Upper lobe of right lung (tissue), 1 donor: ENCODE results near the gene ADCY3. TPM values are rescaled to one million over a fixed set of nuclear protein-coding genes. Genes with fewer than 3 reads are reported as not detected.

Experiments
- ATAC-seq: fragments of 200-7000 bp; cut with Tn5 transposase; one replicate; pipeline ENCODE4 v1.9.1; 2020; ENCODE audit warnings: mild to moderate bottlenecking, moderate library complexity
- DNase-seq: peaks from one replicate; pipeline ENCODE4 v3.0.0-alpha.2; 2020
- H3K27ac ChIP-seq: fragments of 200-600 bp; one replicate; pipeline ENCODE4 v1.8.0; 2022
- H3K27me3 ChIP-seq: fragments of 200-600 bp; one replicate; pipeline ENCODE4 v1.8.0; 2022; ENCODE audit warnings: mild to moderate bottlenecking
- H3K36me3 ChIP-seq: fragments of 200-600 bp; one replicate; pipeline ENCODE4 v1.8.0; 2022
- H3K4me1 ChIP-seq: fragments of 200-600 bp; one replicate; pipeline ENCODE4 v1.8.0; 2022
- H3K4me3 ChIP-seq: fragments of 200-600 bp; one replicate; pipeline ENCODE4 v1.8.0; 2022; ENCODE audit warnings: mild to moderate bottlenecking
- H3K9me3 ChIP-seq: fragments of 200-600 bp; one replicate; pipeline ENCODE4 v1.8.0; 2022
- intact Hi-C: fragments of 100-400 bp; cut with DNase I; formaldehyde crosslinking; loops from one replicate; pipeline ENCODE4 v1.11.0; 2022
- total RNA-seq: library from RNA; stranded (reverse); fragmentation: NEBNext Ultra II Directional; extraction: Animal tissue kit (Norgen Biotek cat#: 25700); gene quantifications from one replicate; pipeline ENCODE4 v1.2.1, GENCODE V29; 2021
- TF ChIP-seq, protein P1 (sequence below): fragments of 200-600 bp; IDR thresholded peaks from one replicate; pipeline ENCODE4 v1.8.0; 2022; ENCODE audit warnings: antibody characterized with exemption
- donor health status: DM: no; HTN: yes; CAD: no; lungs with severe emphysema.

The ADCY3 gene
- total RNA-seq, 1 donor from 2014 or later, result 37.0 TPM

DNA sequence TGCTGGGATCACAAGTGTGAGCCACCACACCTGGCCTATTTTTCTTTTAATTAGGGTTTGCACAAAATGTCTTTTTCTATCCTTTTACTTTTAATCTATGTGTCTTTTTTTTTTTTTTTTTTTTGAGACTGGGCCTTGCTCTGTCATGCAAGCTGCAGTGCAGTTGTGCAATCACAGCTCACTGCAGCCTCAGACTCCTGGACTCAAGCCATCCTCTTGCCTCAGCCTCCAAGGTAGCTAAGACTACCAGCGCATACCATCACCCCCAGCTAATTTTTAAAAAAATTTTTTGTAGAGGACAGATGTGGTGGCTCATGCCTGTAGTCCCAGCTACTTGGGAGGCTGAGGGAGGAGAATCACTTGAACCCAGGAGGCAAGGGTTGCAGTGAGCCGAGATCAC, 27.1 kb downstream of the ADCY3 start:
- Histone ChIP-seq H3K27ac (no peak overlapping the region), H3K36me3 (no peaks in the 10 kb centered on the region), H3K4me1 (no peaks in the 10 kb centered on the region), H3K9me3 (no peaks in the 10 kb centered on the region), H3K4me3 (no peak overlapping the region), H3K27me3 (no peaks in the 10 kb centered on the region)
- no peak for DNase-seq
- TF ChIP-seq, protein P1, sequence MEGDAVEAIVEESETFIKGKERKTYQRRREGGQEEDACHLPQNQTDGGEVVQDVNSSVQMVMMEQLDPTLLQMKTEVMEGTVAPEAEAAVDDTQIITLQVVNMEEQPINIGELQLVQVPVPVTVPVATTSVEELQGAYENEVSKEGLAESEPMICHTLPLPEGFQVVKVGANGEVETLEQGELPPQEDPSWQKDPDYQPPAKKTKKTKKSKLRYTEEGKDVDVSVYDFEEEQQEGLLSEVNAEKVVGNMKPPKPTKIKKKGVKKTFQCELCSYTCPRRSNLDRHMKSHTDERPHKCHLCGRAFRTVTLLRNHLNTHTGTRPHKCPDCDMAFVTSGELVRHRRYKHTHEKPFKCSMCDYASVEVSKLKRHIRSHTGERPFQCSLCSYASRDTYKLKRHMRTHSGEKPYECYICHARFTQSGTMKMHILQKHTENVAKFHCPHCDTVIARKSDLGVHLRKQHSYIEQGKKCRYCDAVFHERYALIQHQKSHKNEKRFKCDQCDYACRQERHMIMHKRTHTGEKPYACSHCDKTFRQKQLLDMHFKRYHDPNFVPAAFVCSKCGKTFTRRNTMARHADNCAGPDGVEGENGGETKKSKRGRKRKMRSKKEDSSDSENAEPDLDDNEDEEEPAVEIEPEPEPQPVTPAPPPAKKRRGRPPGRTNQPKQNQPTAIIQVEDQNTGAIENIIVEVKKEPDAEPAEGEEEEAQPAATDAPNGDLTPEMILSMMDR, result no peak
- intact Hi-C loops, result no loop called here
- ATAC-seq, result no peak

DNA sequence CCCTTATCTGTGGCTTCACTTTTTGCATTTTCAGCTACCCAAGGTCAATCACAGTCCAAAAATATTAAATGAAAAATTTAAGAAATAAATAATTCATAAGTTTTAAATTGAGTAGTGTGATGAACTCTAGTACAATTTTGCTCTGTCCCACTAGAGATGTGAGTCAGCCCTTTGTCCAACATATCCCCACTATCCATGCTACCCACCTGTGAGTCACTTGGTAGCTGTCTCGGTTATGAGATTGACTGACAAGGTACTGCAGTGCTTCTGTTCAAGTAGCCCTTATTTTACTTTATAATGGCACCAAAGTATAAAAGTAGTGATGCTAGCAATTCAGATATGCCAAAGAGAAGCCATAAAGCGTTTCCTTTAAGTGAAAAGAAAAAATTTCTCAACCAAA, 28.8 kb downstream of the ADCY3 start:
- no peak overlapping the region for H3K4me3 ChIP-seq
- H3K27me3 ChIP-seq, result no peaks in the 10 kb centered on the region
- H3K9me3 ChIP-seq, result no peaks in the 10 kb centered on the region
- TF ChIP-seq, protein P1, result no peak
- ATAC-seq, result no peak
- DNase-seq, result no peak
- H3K4me1 ChIP-seq, result no peaks in the 10 kb centered on the region
- no peaks in the 10 kb centered on the region for H3K36me3 ChIP-seq
- intact Hi-C loops, result no loop called here
- no peak overlapping the region for H3K27ac ChIP-seq

DNA sequence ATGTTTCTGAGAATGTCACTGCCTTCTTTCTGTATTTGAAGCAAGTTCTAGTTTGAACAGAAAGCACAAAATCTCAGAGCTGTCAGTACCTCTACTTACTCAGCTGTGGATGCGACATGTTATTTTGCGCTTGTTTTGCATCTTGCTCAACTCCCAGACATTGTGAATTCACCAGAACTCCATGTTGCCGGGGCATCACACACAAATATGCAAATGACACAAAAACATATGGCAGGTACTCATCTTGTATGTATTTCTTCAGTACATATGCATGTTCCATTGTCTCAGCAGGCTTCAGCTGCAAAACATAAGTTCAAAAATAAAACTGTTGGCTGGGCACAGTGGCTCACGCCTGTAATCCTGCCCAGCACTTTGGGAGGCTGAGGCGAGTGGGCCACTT, 30.8 kb downstream of the ADCY3 start:
- no peak for DNase-seq
- no peak overlapping the region for H3K4me3 ChIP-seq

DNA sequence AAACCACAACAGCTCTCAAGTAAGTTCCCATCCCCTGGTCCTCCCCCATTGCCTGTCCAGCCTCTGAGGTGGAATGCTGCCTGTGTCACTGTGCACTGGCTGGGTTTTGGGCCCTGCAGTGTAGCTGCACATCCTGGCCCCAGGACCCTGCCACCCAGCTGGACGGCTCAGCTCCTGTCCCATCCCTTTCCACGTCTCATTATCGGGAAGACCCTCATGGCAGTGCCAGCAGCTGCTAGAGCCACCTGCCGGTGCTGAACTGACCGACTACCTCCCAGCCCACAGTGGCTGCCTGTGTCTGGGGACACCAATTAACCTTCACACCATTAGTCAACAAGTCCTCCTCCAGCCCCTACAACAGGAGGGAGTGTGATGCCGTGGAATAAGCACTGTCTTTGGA, 31.9 kb downstream of the ADCY3 start:
- ATAC-seq (no peak), DNase-seq (no peak)
- TF ChIP-seq, protein P1, result no peak
- H3K27ac ChIP-seq, result no peak overlapping the region
- H3K36me3 ChIP-seq, result no peaks in the 10 kb centered on the region
- H3K9me3 ChIP-seq, result no peaks in the 10 kb centered on the region
- H3K27me3 ChIP-seq, result no peaks in the 10 kb centered on the region
- intact Hi-C loops, result no loop called here
- H3K4me3 ChIP-seq, result no peak overlapping the region
- H3K4me1 ChIP-seq, result no peaks in the 10 kb centered on the region

More for the DNA sequence above, 30.8 kb downstream of the ADCY3 start:
- H3K27ac ChIP-seq, result no peak overlapping the region
- ATAC-seq, result no peak
- no peaks in the 10 kb centered on the region for H3K9me3 ChIP-seq
- TF ChIP-seq, protein P1, result no peak
- intact Hi-C loops, result no loop called here
- H3K4me1 ChIP-seq, result no peaks in the 10 kb centered on the region
- H3K36me3 ChIP-seq, result no peaks in the 10 kb centered on the region
- no peaks in the 10 kb centered on the region for H3K27me3 ChIP-seq

DNA sequence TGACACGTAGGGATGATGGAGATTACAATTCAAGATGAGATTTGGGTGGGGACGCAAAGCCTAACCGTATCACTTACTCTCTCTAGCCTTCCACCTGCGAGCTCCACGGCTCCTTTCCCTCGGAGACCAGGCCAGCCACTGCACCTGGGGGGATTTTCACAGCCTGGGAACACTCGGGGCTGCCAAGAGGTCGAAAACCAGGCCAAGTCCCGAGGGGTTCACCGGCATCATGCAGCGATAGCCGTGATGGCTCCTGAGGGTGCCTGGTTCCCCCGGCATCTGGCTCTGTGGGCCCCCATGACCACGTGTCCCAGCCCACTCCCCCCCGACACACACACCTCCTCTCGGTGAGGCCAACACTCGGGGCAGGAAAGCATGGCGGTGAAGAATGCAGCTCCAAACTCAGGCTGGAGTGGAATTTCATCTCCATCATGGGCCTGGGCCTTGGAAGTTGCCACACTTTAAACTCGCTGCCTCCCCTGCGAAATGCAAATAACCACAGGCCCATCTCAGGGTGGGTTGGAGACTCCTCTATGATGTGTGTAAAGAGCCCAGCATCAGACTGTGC, 32.6 kb downstream of the ADCY3 start:
- DNase-seq (no peak), ATAC-seq (no peak)
- intact Hi-C loops, result no loop called here
- Histone ChIP-seq H3K27me3 (no peaks in the 10 kb centered on the region), H3K36me3 (no peaks in the 10 kb centered on the region), H3K4me1 (no peaks in the 10 kb centered on the region), H3K27ac (no peak overlapping the region), H3K9me3 (no peaks in the 10 kb centered on the region), H3K4me3 (no peak overlapping the region)
- TF ChIP-seq, protein P1, result no peak
